Endometrium (tissue), 2 donors: Measurements from ENCODE around the gene ARL4C.

ENCODE experiments used
- FAIRE-seq: peaks from 2 replicates; lab custom pipeline; 2012; peaks lifted over from hg19 to GRCh38; lab: Jason Lieb, UNC
- donor health status: control.
- donor health status: control.

ARL4C gene

GRCh38 chr2:234496835-234497593, at the start of gene ARL4C:
ARL4C (minus strand) TSS chr2:234497081; CDS start chr2:234496586, 495 bp downstream.
- FAIRE-seq = no peak

GRCh38 chr2:234544659-234545611, 48.1 kb upstream of the ARL4C start:
- no peak for FAIRE-seq

- FAIRE-seq = no peak
These were observed 45.9 kb upstream of the ARL4C start for GRCh38 chr2:234542742-234543141.

GRCh38 chr2:234537929-234538328, 41.0 kb upstream of the ARL4C start:
- no peak for FAIRE-seq

- FAIRE-seq = no peak
These were observed 39.5 kb upstream of the ARL4C start for GRCh38 chr2:234536178-234536965.

- no peak for FAIRE-seq
These were observed 38.6 kb upstream of the ARL4C start for GRCh38 chr2:234535464-234535863.

- no peak for FAIRE-seq
These were observed 37.6 kb upstream of the ARL4C start for GRCh38 chr2:234534515-234534914.

- FAIRE-seq = no peak
These were observed 36.7 kb upstream of the ARL4C start for GRCh38 chr2:234533626-234534025.

GRCh38 chr2:234528410-234529148, 31.7 kb upstream of the ARL4C start:
- FAIRE-seq = no peak

GRCh38 chr2:234526711-234527110, 29.8 kb upstream of the ARL4C start:
- no peak for FAIRE-seq

- no peak for FAIRE-seq
These were observed 24.7 kb upstream of the ARL4C start for GRCh38 chr2:234521536-234521935.

GRCh38 chr2:234518986-234519642, 22.2 kb upstream of the ARL4C start:
- no peak for FAIRE-seq

GRCh38 chr2:234517971-234518370, 21.1 kb upstream of the ARL4C start:
- FAIRE-seq = no peak

GRCh38 chr2:234514873-234515638, 18.2 kb upstream of the ARL4C start:
- FAIRE-seq = no peak

- FAIRE-seq = no peak
These were observed 17.2 kb upstream of the ARL4C start for GRCh38 chr2:234514099-234514498.

GRCh38 chr2:234512884-234513669, 16.2 kb upstream of the ARL4C start:
- no peak for FAIRE-seq

- no peak for FAIRE-seq
These were observed 6.0 kb upstream of the ARL4C start for GRCh38 chr2:234502919-234503285.

- no peak for FAIRE-seq
These were observed 5.5 kb upstream of the ARL4C start for GRCh38 chr2:234502285-234502918.

- no peak for FAIRE-seq
These were observed 3.6 kb upstream of the ARL4C start for GRCh38 chr2:234500394-234501006.
